Neural cell (in vitro differentiated cells): ENCODE measurements around the gene ECEL1. TPM values are rescaled to one million over a fixed set of nuclear protein-coding genes. Genes with fewer than 3 reads are reported as not detected.

Source experiments
- H2AFZ ChIP-seq: fragments of 200-600, 300-800 bp; sonication (generic), shearing (Covaris generic); 2 replicates; pipeline ENCODE4 v1.6.0; 2014; ENCODE audit warnings: low read depth, mild to moderate bottlenecking, antibody characterized with exemption, low read length, moderate library complexity
- H3F3A ChIP-seq: fragments of 200-600 bp; shearing (Covaris generic); 2 replicates; pipeline ENCODE4 v1.6.1; 2016; ENCODE audit warnings: mild to moderate bottlenecking, moderate library complexity, mixed read lengths, antibody characterized with exemption, low read length; ENCODE audit not compliant: insufficient read depth, poor library complexity, severe bottlenecking
- H3K27ac ChIP-seq: fragments of 200-600, 300-800 bp; sonication (generic), shearing (Covaris generic); 2 replicates; pipeline ENCODE4 v1.5.1; 2014; ENCODE audit warnings: mild to moderate bottlenecking, low read length, moderate library complexity
- H3K27me3 ChIP-seq: fragments of 300-800, 200-600 bp; sonication (generic), shearing (Covaris generic); 2 replicates; pipeline ENCODE4 v1.6.0; 2014; ENCODE audit warnings: mild to moderate bottlenecking, low read depth, low read length, moderate library complexity; ENCODE audit not compliant: insufficient read depth
- H3K36me3 ChIP-seq: fragments of 300-800, 200-600 bp; sonication (generic), shearing (Covaris generic); 2 replicates; pipeline ENCODE4 v1.5.1; 2014; ENCODE audit warnings: mild to moderate bottlenecking, antibody characterized with exemption, low read length, moderate library complexity; ENCODE audit not compliant: insufficient read depth
- H3K4me2 ChIP-seq: fragments of 300-800, 200-600 bp; sonication (generic), shearing (Covaris generic); 2 replicates; pipeline ENCODE4 v1.6.0; 2014; ENCODE audit warnings: mild to moderate bottlenecking, low read length
- H3K4me3 ChIP-seq: fragments of 300-800, 200-600 bp; sonication (generic), shearing (Covaris generic); 2 replicates; pipeline ENCODE4 v1.5.1; 2014; ENCODE audit warnings: mild to moderate bottlenecking, low read length, moderate library complexity
- H3K79me2 ChIP-seq: fragments of 200-600 bp; shearing (Covaris generic); replicated peaks from 2 replicates; pipeline ENCODE4 v1.6.0; 2014; ENCODE audit warnings: mild to moderate bottlenecking, low read length, moderate library complexity; ENCODE audit not compliant: insufficient read depth
- H3K9ac ChIP-seq: fragments of 300-800, 200-600 bp; sonication (generic), shearing (Covaris generic); 2 replicates; pipeline ENCODE4 v1.6.1; 2016; ENCODE audit warnings: mild to moderate bottlenecking, low read length, mixed read lengths
- H3K9me2 ChIP-seq: fragments of 200-600 bp; shearing (Covaris generic); 2 replicates; pipeline ENCODE4 v1.6.1; 2016; ENCODE audit warnings: mild to moderate bottlenecking, low read length, mixed read lengths; ENCODE audit not compliant: insufficient read depth
- H3K9me3 ChIP-seq: fragments of 200-600, 300-800 bp; sonication (generic), shearing (Covaris generic); 2 replicates; pipeline ENCODE4 v1.6.1; 2016; ENCODE audit warnings: mild to moderate bottlenecking, mixed run types, low read length, moderate library complexity, mixed read lengths
- H4K20me1 ChIP-seq: fragments of 200-600 bp; shearing (Covaris generic); 2 replicates; pipeline ENCODE4 v1.6.1; 2016; ENCODE audit warnings: mild to moderate bottlenecking, mixed run types; ENCODE audit not compliant: insufficient read depth
- CTCF ChIP-seq: fragments of 450-650 bp; IDR thresholded peaks from 2 replicates; pipeline ENCODE4 v1.5.1; 2014; ENCODE audit warnings: antibody characterized with exemption, mild to moderate bottlenecking, moderate library complexity; ENCODE audit not compliant: poor library complexity, severe bottlenecking
- EP300 ChIP-seq: fragments of 450-650 bp; conservative IDR thresholded peaks from 2 replicates; pipeline ENCODE4 v1.6.1; 2014; ENCODE audit warnings: antibody characterized with exemption, mild to moderate bottlenecking, moderate library complexity; ENCODE audit not compliant: poor library complexity, severe bottlenecking
- EZH2 ChIP-seq: fragments of 200-600, 300-800 bp; shearing (Covaris generic), sonication (generic); IDR thresholded peaks from 2 replicates; pipeline ENCODE4 v1.6.1; 2014; ENCODE audit warnings: antibody characterized with exemption, low read length, borderline replicate concordance, mild to moderate bottlenecking; ENCODE audit not compliant: insufficient read depth, poor library complexity, severe bottlenecking
- MXI1 ChIP-seq: fragments of 450-650 bp; conservative IDR thresholded peaks from 2 replicates; pipeline ENCODE4 v1.6.1; 2014; ENCODE audit warnings: antibody characterized with exemption, mild to moderate bottlenecking; ENCODE audit not compliant: poor library complexity, severe bottlenecking
- POLR2AphosphoS5 ChIP-seq: IDR thresholded peaks from 2 replicates; pipeline ENCODE4 v1.6.1; 2012
- RAD21 ChIP-seq: fragments of 450-650 bp; conservative IDR thresholded peaks from 2 replicates; pipeline ENCODE4 v1.6.1; 2014; ENCODE audit warnings: antibody characterized with exemption, mild to moderate bottlenecking, moderate library complexity
- REST ChIP-seq: IDR thresholded peaks from 2 replicates; pipeline ENCODE4 v1.6.1; 2012; ENCODE audit warnings: borderline replicate concordance
- SMC3 ChIP-seq: fragments of 450-650 bp; conservative IDR thresholded peaks from 2 replicates; pipeline ENCODE4 v1.6.1; 2014; ENCODE audit warnings: antibody characterized with exemption, mild to moderate bottlenecking, moderate library complexity; ENCODE audit not compliant: poor library complexity
- TAF1 ChIP-seq: IDR thresholded peaks from 2 replicates; pipeline ENCODE4 v1.6.1; 2012; ENCODE audit warnings: low read depth
- polyA plus RNA-seq: library from polyadenylated mRNA; depleted of rRNA; stranded (reverse); fragments of >200 nt; gene quantifications from 2 replicates; pipeline ENCODE4 v1.2.3, GENCODE V29; 2014

ECEL1 gene
- polyA plus RNA-seq, 1 donor from 2014 or later, result 60.9 TPM

DNA sequence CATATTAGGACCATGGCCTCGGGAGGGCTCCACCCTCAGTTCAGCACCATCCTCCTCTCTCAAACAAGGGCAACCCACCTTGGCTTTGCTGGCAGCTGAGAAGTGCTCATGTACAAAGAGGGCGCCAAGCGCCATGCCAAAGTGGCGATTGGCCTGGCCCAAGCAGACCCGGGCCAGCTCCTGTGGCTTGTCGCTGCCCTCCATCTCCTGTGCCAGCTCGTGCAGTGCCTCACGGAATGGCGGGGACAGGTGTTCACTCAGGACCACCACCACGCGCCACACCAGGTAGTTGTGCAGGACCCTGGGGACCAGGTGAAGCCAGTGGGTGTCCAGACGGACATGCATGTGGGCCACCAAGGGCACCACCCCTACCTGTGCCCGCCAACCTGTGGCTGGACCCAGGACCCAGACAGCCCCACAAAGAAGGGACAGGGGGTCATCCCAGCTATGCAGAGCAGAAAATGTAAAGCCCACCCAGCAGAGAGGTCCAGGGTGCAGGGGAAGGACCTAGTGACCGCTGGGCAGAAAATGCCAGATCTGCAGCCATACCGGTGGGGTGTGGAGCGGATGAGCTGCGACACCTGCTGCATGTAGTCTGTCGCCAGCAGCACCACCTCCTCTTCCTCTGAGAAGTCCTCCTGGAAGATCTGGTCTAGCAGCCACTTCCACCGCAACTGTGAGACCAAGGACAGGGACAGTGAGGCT lies 3.6 kb downstream of the ECEL1 start:
- H3K79me2 ChIP-seq, result no peaks in the 10 kb centered on the region
- TF ChIP-seq EP300 (no peak), SMC3 (no peak), EZH2 (no peak), POLR2AphosphoS5 (no peak), RAD21 (no peak), TAF1 (no peak), MXI1 (no peak), REST (no peak), CTCF (no peak)
- H3F3A ChIP-seq, result no peaks in the 10 kb centered on the region
- no peaks in the 10 kb centered on the region for H3K9me2 ChIP-seq
- no peak overlapping the region for H3K4me2 ChIP-seq
- H3K27me3 ChIP-seq, result peaks cover 45% of the 10 kb centered on the region
- H3K27ac ChIP-seq, result no peak overlapping the region
- no peaks in the 10 kb centered on the region for H4K20me1 ChIP-seq
- no peak overlapping the region for H2AFZ ChIP-seq
- H3K4me3 ChIP-seq, result no peak overlapping the region
- no peaks in the 10 kb centered on the region for H3K9me3 ChIP-seq
- H3K36me3 ChIP-seq, result no peaks in the 10 kb centered on the region
- no peak overlapping the region for H3K9ac ChIP-seq

DNA sequence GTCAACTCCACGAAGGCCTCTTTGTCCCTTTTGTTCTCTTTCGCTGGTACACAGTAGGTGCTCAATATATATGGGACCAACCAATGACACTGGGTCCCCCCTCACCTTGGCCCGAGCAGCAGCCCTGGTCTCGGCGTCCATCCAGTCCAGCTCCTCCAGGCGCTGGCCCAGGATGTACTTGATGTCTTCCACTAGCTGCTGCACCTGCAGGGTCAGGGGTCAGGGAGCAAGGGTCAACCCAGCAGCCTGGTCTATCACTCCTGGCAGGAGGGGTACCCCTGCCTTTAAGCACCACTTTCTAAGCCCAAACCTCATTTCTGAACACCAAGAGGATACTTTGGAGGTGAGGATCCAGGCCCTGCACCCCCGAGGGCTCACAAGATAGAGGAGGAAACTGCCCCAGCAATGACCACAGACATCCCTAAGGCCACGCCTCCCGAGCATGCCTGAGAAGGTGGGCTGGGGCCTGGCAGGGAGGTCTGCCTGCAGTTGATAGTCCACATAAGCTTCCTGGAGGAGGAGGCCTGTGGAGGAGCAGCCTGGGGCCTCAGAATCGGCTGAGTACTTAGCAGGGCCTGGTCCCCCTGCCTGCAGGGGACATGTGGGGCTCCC lies 4.2 kb downstream of the ECEL1 start:
- no peak overlapping the region for H3K27ac ChIP-seq
- H3K9me2 ChIP-seq, result no peaks in the 10 kb centered on the region
- no peaks in the 10 kb centered on the region for H3K9me3 ChIP-seq
- H3K36me3 ChIP-seq, result no peaks in the 10 kb centered on the region
- peaks cover 40% of the 10 kb centered on the region for H3K27me3 ChIP-seq
- no peak overlapping the region for H3K9ac ChIP-seq
- H3F3A ChIP-seq, result no peaks in the 10 kb centered on the region
- no peaks in the 10 kb centered on the region for H4K20me1 ChIP-seq
- no peak for TF ChIP-seq CTCF
- TF ChIP-seq EP300, result no peak
- no peak for TF ChIP-seq EZH2
- no peak for TF ChIP-seq RAD21
- no peak for TF ChIP-seq TAF1
- TF ChIP-seq REST, result no peak
- TF ChIP-seq SMC3, result no peak
- TF ChIP-seq POLR2AphosphoS5, result no peak
- H3K4me3 ChIP-seq, result no peak overlapping the region
- H2AFZ ChIP-seq, result no peak overlapping the region
- no peak overlapping the region for H3K4me2 ChIP-seq
- H3K79me2 ChIP-seq, result no peaks in the 10 kb centered on the region
